ENCODE measurements around the gene PRSS35. TPM values are rescaled to one million over a fixed set of nuclear protein-coding genes. Genes with fewer than 3 reads are reported as not detected.
"Not testable (repeated sequence)": the region's sequence is repeated elsewhere in the genome, so short reads cannot be mapped to it uniquely, and the experiment has no call there.

Gene PRSS35
- total RNA-seq, 3 donors from 2014 or later: 0.14 TPM; not detected in 2

DNA sequence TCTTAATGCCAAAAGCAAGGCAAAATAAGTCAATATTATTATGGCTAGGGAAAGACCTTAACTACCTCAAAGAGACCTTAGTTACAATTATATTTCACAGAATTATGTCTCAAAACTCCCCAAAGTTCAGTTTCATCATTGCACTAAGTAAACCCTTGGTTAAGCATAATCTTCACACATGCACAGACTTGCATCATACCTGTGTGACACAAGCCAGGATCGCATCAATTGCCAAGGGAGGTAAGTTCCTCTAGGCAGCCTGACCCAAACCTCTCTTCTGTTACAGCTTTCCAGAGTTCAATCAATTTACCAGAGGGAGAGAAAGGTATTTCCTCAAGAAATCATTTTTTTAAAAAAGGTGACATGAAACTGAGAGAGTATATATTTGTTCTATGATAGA, 31.9 kb upstream of the PRSS35 start:
- Histone ChIP-seq H3K9me3 (no peaks in the 10 kb centered on the region), H3K36me3 (ENCODE audit: low read depth) (no peaks in the 10 kb centered on the region), H3K4me1 (ENCODE audit: low read depth) (no peaks in the 10 kb centered on the region), H3K4me3 (no peak overlapping the region)
- DNase-seq (no peak), ATAC-seq (no peak)
- intact Hi-C loops (cut with DNase I, micrococcal nuclease): no loop called here
- TF ChIP-seq CTCF (IDR thresholded peaks at IDR 0.05): no peak

- DNase-seq; H3K36me3 ChIP-seq (ENCODE audit: low read depth); H3K9me3 ChIP-seq; intact Hi-C loops (cut with DNase I, micrococcal nuclease); ATAC-seq; H3K4me1 ChIP-seq (ENCODE audit: low read depth); H3K4me3 ChIP-seq: not testable (repeated sequence)
These were observed 30.4 kb upstream of the PRSS35 start for GRCh38 chr6:83481938-83482337.

GRCh38 chr6:83488448-83488847, 23.9 kb upstream of the PRSS35 start:
- no peak for ATAC-seq
- H3K36me3 ChIP-seq (ENCODE audit: low read depth): no peaks in the 10 kb centered on the region
- no peaks in the 10 kb centered on the region for H3K9me3 ChIP-seq
- H3K4me3 ChIP-seq: no peak overlapping the region
- intact Hi-C loops (cut with DNase I, micrococcal nuclease): no loop called here
- no peak for DNase-seq
- no peaks in the 10 kb centered on the region for H3K4me1 ChIP-seq (ENCODE audit: low read depth)
- no peak for TF ChIP-seq CTCF (IDR thresholded peaks at IDR 0.05)

- Histone ChIP-seq H3K9me3 (no peaks in the 10 kb centered on the region), H3K36me3 (ENCODE audit: low read depth) (no peaks in the 10 kb centered on the region), H3K4me1 (ENCODE audit: low read depth) (no peaks in the 10 kb centered on the region), H3K4me3 (no peak overlapping the region)
- ATAC-seq (no peak), DNase-seq (no peak)
- TF ChIP-seq CTCF (IDR thresholded peaks at IDR 0.05): no peak
- intact Hi-C loops (cut with DNase I, micrococcal nuclease): no loop called here
These were observed 23.5 kb upstream of the PRSS35 start for GRCh38 chr6:83488861-83489260.

DNA sequence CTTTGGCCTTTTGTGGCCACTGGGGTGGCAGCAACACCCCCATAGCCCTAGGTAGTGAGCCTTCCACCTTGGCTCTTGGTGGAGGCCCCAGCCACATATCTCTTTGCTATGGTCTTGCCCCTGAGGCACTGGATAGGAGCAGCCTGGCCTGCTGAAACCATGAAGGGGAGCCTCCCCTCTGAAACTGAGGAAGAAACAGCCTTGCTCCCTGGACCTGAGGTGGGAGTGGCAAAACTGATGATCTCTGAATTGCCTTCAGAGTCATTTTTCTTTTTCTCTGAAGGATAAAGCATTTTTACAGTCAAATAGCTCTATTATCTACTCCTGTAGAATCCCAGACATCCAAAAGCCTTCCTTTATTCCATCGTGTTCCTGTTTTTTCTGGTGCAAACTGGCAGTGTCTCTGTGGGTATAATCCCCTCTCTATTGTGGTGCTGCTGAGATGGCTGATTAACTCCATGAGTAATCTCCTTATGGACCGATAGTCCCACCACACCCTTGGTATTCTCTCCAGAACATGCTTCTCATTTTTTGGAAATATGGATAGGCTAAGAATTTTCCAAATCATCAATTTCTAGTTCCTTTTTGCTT, 22.0 kb upstream of the PRSS35 start:
- H3K4me1 ChIP-seq (ENCODE audit: low read depth): no peaks in the 10 kb centered on the region
- H3K9me3 ChIP-seq: no peaks in the 10 kb centered on the region
- ATAC-seq (no peak), DNase-seq (no peak)
- intact Hi-C loops (cut with DNase I, micrococcal nuclease): no loop called here
- no peaks in the 10 kb centered on the region for H3K36me3 ChIP-seq (ENCODE audit: low read depth)
- no peak overlapping the region for H3K4me3 ChIP-seq
- TF ChIP-seq CTCF (IDR thresholded peaks at IDR 0.05): no peak

DNA sequence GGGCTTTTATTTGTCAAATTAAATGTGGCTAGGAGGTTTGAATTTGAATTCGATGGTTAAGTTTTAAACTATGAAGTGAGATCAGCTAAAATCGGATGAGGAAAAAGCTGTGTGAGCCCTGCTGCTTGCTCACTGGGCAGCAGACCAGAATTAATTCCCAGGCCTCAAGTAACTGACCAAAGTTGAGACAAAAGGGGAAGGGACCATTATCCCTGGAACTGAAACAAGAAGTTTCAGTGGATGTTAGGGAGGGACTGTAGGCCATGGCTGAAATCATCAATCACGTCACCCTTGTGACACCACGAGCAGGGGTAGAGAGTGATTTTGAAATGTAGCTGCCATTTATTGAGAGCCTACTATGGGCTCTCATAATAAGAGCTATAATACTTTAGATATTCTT, 7.0 kb upstream of the PRSS35 start:
- no peak for ATAC-seq
- peak in 1 of 3 donors; percentile 9 for DNase-seq
- H3K36me3 ChIP-seq (ENCODE audit: low read depth): no peaks in the 10 kb centered on the region
- no peak for TF ChIP-seq CTCF (IDR thresholded peaks at IDR 0.05)
- H3K4me3 ChIP-seq: no peak overlapping the region
- no peaks in the 10 kb centered on the region for H3K4me1 ChIP-seq (ENCODE audit: low read depth)
- no peaks in the 10 kb centered on the region for H3K9me3 ChIP-seq
- intact Hi-C loops (cut with DNase I, micrococcal nuclease): no loop called here

Measured in mucosa of descending colon (tissue), 3 donors.